Tibial nerve (tissue), 4 donors: ENCODE data around the gene PINK1. TPM values are rescaled to one million over a fixed set of nuclear protein-coding genes. Genes with fewer than 3 reads are reported as not detected.

Experiments
- DNase-seq, 2 donors: peaks; one replicate each; pipeline ENCODE4 v3.0.0-alpha.2; 2019; ENCODE audit warnings: low spot score in 2 of 2
- H3K27ac ChIP-seq, 4 donors: fragments of 200-600 bp; sonication (generic) in 3 of 4; one replicate each; pipeline ENCODE4 v1.5.1; 2017 to 2019; ENCODE audit warnings: mild to moderate bottlenecking in 1 of 4
- H3K27me3 ChIP-seq, 2 donors: fragments of 200-600 bp; sonication (generic) in 1 of 2; one replicate each; pipeline versions ENCODE4 v1.5.1 to v1.6.0; 2017 to 2019
- H3K36me3 ChIP-seq, 3 donors: fragments of 200-600 bp; sonication (generic); one replicate each; pipeline ENCODE4 v1.5.1; 2018 to 2019
- H3K4me1 ChIP-seq, 4 donors: fragments of 200-600 bp; sonication (generic) in 3 of 4; one replicate each; pipeline ENCODE4 v1.5.1; 2017 to 2019
- H3K4me3 ChIP-seq, 4 donors: fragments of 200-600 bp; sonication (generic) in 3 of 4; one replicate each; pipeline ENCODE4 v1.5.1; 2017 to 2019; ENCODE audit warnings: mild to moderate bottlenecking in 1 of 4, moderate library complexity in 1 of 4
- H3K9me3 ChIP-seq, 4 donors: fragments of 200-600 bp; sonication (generic) in 3 of 4; one replicate each; pipeline ENCODE4 v1.5.1; 2017 to 2019
- CTCF ChIP-seq, 5 experiments: fragments of 200-600 bp in 3 of 5; fragments of 450-650 bp in 2 of 5; sonication (generic) in 3 of 5; IDR thresholded peaks; one replicate each; pipeline ENCODE4 v1.5.1; 2016 to 2019; ENCODE audit warnings: antibody characterized with exemption in 5 of 5, mild to moderate bottlenecking in 3 of 5, moderate library complexity in 2 of 5
- EP300 ChIP-seq, 2 donors: sonication (generic); formaldehyde crosslinking; IDR thresholded peaks; one replicate each; pipeline ENCODE4 v1.6.1; 2017; ENCODE audit warnings: antibody characterized with exemption in 2 of 2, mild to moderate bottlenecking in 1 of 2
- POLR2A ChIP-seq, 2 donors: fragments of 450-650 bp; IDR thresholded peaks; one replicate each; pipeline ENCODE4 v1.6.1; 2017; ENCODE audit warnings: antibody characterized with exemption in 2 of 2, mild to moderate bottlenecking in 2 of 2, moderate library complexity in 2 of 2
- WGBS, 2 donors: methylation state at CpG; one replicate each; pipeline ENCODE4 v1.1.5; 2018; 5-methylcytosine and 5-hydroxymethylcytosine counted together
- total RNA-seq, 4 donors: library from RNA; depleted of rRNA; stranded (reverse); fragments of >200 nt; gene quantifications; one replicate each; pipeline ENCODE4 v1.1.0, GENCODE V29; 2016

PINK1 gene
- total RNA-seq, 4 donors from 2014 or later = 93.9 to 134 (median 124) TPM

- H3K27ac ChIP-seq = no peak overlapping the region
- TF ChIP-seq POLR2A (IDR thresholded peaks at IDR 0.05) = no peak
- TF ChIP-seq EP300 (IDR thresholded peaks at IDR 0.05) = no peak
- TF ChIP-seq CTCF (IDR thresholded peaks at IDR 0.05) = no peak
- H3K36me3 ChIP-seq = no peaks in the 10 kb centered on the region
- no peak for DNase-seq
- WGBS, 2 donors = 76 to 81% methylated on average over 10 of the region's 10 CpGs
- H3K9me3 ChIP-seq = peaks cover 0 to 9% (median 0%) of the 10 kb centered on the region in 4 donors
- H3K4me3 ChIP-seq = no peak overlapping the region
- H3K4me1 ChIP-seq = peaks cover 0 to 12% (median 4%) of the 10 kb centered on the region in 4 donors
- no peaks in the 10 kb centered on the region for H3K27me3 ChIP-seq
Measured at GRCh38 chr1:20695515-20695914, 62.3 kb downstream of the PINK1 start.

- DNase-seq = peak; percentile 72 to 83
- Histone ChIP-seq H3K4me3 (peak overlapping the region; percentile 51 to 81 (median 60)), H3K27ac (peak overlapping the region; percentile 71 to 93 (median 86)), H3K36me3 (no peaks in the 10 kb centered on the region), H3K27me3 (no peaks in the 10 kb centered on the region), H3K4me1 (peaks cover 0 to 12% (median 4%) of the 10 kb centered on the region in 4 donors), H3K9me3 (peaks cover 0 to 7% (median 0%) of the 10 kb centered on the region in 4 donors)
- 1 to 3% methylated on average over 30 to 45 of the region's 46 CpGs for WGBS, 2 donors
- TF ChIP-seq POLR2A (IDR thresholded peaks at IDR 0.05) = no peak
- TF ChIP-seq EP300 (IDR thresholded peaks at IDR 0.05) = peak in 1 of 2 donors; percentile 61
- TF ChIP-seq CTCF (IDR thresholded peaks at IDR 0.05) = peak; percentile 87 to 97 (median 94)
Measured at GRCh38 chr1:20696397-20697333, 63.4 kb downstream of the PINK1 start.

GRCh38 chr1:20697563-20697962 lies 64.3 kb downstream of the PINK1 start:
- WGBS, 2 donors = 83 to 90% methylated on average over 11 to 12 of the region's 12 CpGs
- DNase-seq = no peak
- Histone ChIP-seq H3K27me3 (no peaks in the 10 kb centered on the region), H3K27ac (peak overlapping the region in 2 of 4 donors; percentile 84 to 88), H3K4me1 (peaks cover 0 to 12% (median 4%) of the 10 kb centered on the region in 4 donors), H3K4me3 (no peak overlapping the region), H3K36me3 (no peaks in the 10 kb centered on the region), H3K9me3 (no peaks in the 10 kb centered on the region)
- TF ChIP-seq EP300 (IDR thresholded peaks at IDR 0.05) (no peak), POLR2A (IDR thresholded peaks at IDR 0.05) (no peak), CTCF (IDR thresholded peaks at IDR 0.05) (no peak)

GRCh38 chr1:20698195-20698910 lies 65.1 kb downstream of the PINK1 start:
- TF ChIP-seq EP300 (IDR thresholded peaks at IDR 0.05) (no peak), CTCF (IDR thresholded peaks at IDR 0.05) (no peak), POLR2A (IDR thresholded peaks at IDR 0.05) (no peak)
- no peaks in the 10 kb centered on the region for H3K9me3 ChIP-seq
- no peaks in the 10 kb centered on the region for H3K27me3 ChIP-seq
- peaks cover 0 to 12% (median 4%) of the 10 kb centered on the region in 4 donors for H3K4me1 ChIP-seq
- H3K4me3 ChIP-seq = no peak overlapping the region
- no peak for DNase-seq
- no peak overlapping the region for H3K27ac ChIP-seq
- no peaks in the 10 kb centered on the region for H3K36me3 ChIP-seq
- WGBS, 2 donors = 80 to 84% methylated on average over 18 of the region's 18 CpGs
